ENCODE measurements around the gene TNF. TPM values are rescaled to one million over a fixed set of nuclear protein-coding genes. Genes with fewer than 3 reads are reported as not detected.

TNF gene
- total RNA-seq, 1 experiment from 2014 or later, result not detected

GRCh38 chr6:31586599-31587281, 11.4 kb downstream of the TNF start:
- no peak for DNase-seq

More at GRCh38 chr6:31586599-31587281, 11.4 kb downstream of the TNF start:
- no peak overlapping the region for H4K91ac ChIP-seq (ENCODE audit: insufficient read length, low read depth, low read length)
- H3K36me3 Mint-ChIP-seq (ENCODE audit: insufficient read depth in 1 of 3, low read depth in 3 of 3), result no peaks in the 10 kb centered on the region
- H3K18ac ChIP-seq (ENCODE audit: insufficient read length, low read depth, low read length), result no peak overlapping the region
- H2BK15ac ChIP-seq (ENCODE audit: low read depth, low read length), result no peak overlapping the region
- H4K20me1 ChIP-seq (ENCODE audit: control insufficient read depth, insufficient read depth, insufficient read length), result no peaks in the 10 kb centered on the region
- H3K23ac ChIP-seq (ENCODE audit: insufficient read length, low read depth, low read length), result no peak overlapping the region
- H2AK5ac ChIP-seq (ENCODE audit: insufficient read length, low read length), result no peak overlapping the region
- H3K4me2 ChIP-seq (ENCODE audit: insufficient read depth, insufficient read length, low read length), result no peak overlapping the region
- no peaks in the 10 kb centered on the region for H3K9me3 Mint-ChIP-seq
- no peak overlapping the region for H2BK5ac ChIP-seq (ENCODE audit: insufficient read length, low read length)
- H2AFZ ChIP-seq (ENCODE audit: low read length), result no peak overlapping the region
- TF ChIP-seq CTCF (conservative IDR thresholded peaks at IDR 0.05), result no peak
- H4K5ac ChIP-seq (ENCODE audit: insufficient read length, low read depth, low read length), result no peak overlapping the region
- no peak overlapping the region for H3K4ac ChIP-seq (ENCODE audit: low read depth, low read length)
- H3K4me3 Mint-ChIP-seq, result no peak overlapping the region
- no peak overlapping the region for H3K14ac ChIP-seq (ENCODE audit: insufficient read depth, low read length)
- no peak overlapping the region for H2BK20ac ChIP-seq (ENCODE audit: low read depth, low read length, poor library complexity, severe bottlenecking)
- H3K4me1 ChIP-seq (ENCODE audit: insufficient read depth, low read length), result peaks cover 2% of the 10 kb centered on the region; the same call in 1 of the 2 replicates
- no peaks in the 10 kb centered on the region for H3K79me2 ChIP-seq (ENCODE audit: insufficient read depth, low read length)
- peaks cover 2% of the 10 kb centered on the region for H3K23me2 ChIP-seq (ENCODE audit: insufficient read length, low read depth, low read length, poor library complexity, severe bottlenecking)
- H3K9me3 ChIP-seq (ENCODE audit: control insufficient read depth, low read depth, low read length), result no peaks in the 10 kb centered on the region
- H3K79me1 ChIP-seq (ENCODE audit: insufficient read depth, low read depth, low read length, poor library complexity, severe bottlenecking), result no peaks in the 10 kb centered on the region
- no peak overlapping the region; a peak in 1 of 7 replicates for H3K27ac Mint-ChIP-seq
- WGBS (ENCODE audit: extremely low coverage, insufficient read length, low lambda C conversion rate), result no CpG with 5 or more reads among the region's 9 CpGs
- no peak overlapping the region for H2BK120ac ChIP-seq (ENCODE audit: low read depth, low read length, poor library complexity, severe bottlenecking)
- peaks cover 14 to 25% of the 10 kb centered on the region in 2 experiments for H3K4me1 Mint-ChIP-seq
- H3T11ph ChIP-seq (ENCODE audit: low read length), result no peak overlapping the region
- H4K8ac ChIP-seq (replicated peaks; ENCODE audit: insufficient read length, low read depth, low read length), result no peak overlapping the region
- H3K27me3 Mint-ChIP-seq (ENCODE audit: low read depth), result peaks cover 15% of the 10 kb centered on the region
- H3K27ac ChIP-seq (ENCODE audit: insufficient read length, low read depth, low read length), result no peak overlapping the region
- H2BK12ac ChIP-seq (ENCODE audit: insufficient read length, low read depth, low read length), result no peak overlapping the region
- no peak overlapping the region for H3K9ac ChIP-seq (ENCODE audit: extremely low read depth, insufficient read length, low read length)
- H3K56ac ChIP-seq (ENCODE audit: insufficient read length, low read depth, low read length), result no peak overlapping the region
- H3K27me3 ChIP-seq (ENCODE audit: insufficient read depth, low read length), result no peaks in the 10 kb centered on the region
